HFFc6 (cell line): ENCODE data around the gene ARHGEF17. TPM values are rescaled to one million over a fixed set of nuclear protein-coding genes. Genes with fewer than 3 reads are reported as not detected.

Experiments
- DNase-seq: peaks from one replicate; pipeline ENCODE4 v3.0.0-alpha.2; 2018
- H3K27ac Mint-ChIP-seq: 2 replicates; pipeline ENCODE4 v1.8.0; 2020; ENCODE audit warnings: mild to moderate bottlenecking, mixed read lengths
- H3K27me3 Mint-ChIP-seq: 2 replicates; pipeline ENCODE4 v1.8.0; 2021; ENCODE audit warnings: mild to moderate bottlenecking, moderate library complexity, mixed read lengths; ENCODE audit not compliant: insufficient read depth
- H3K36me3 Mint-ChIP-seq: 2 replicates; pipeline ENCODE4 v1.8.0; 2021; ENCODE audit warnings: low read depth, mixed read lengths
- H3K4me1 Mint-ChIP-seq: 2 replicates; pipeline ENCODE4 v1.8.0; 2020; ENCODE audit warnings: low read depth, mixed read lengths
- H3K4me3 Mint-ChIP-seq: 2 replicates; pipeline ENCODE4 v1.8.0; 2020; ENCODE audit warnings: mild to moderate bottlenecking, moderate library complexity, mixed read lengths
- H3K9me3 Mint-ChIP-seq: 2 replicates; pipeline ENCODE4 v1.8.0; 2020; ENCODE audit warnings: mild to moderate bottlenecking, mixed read lengths
- CTCF ChIP-seq: fragments of 200-600 bp; sonication (generic); IDR thresholded peaks from 2 replicates; pipeline ENCODE4 v1.5.0; 2021; ENCODE audit warnings: antibody characterized with exemption, mild to moderate bottlenecking
- total RNA-seq, 6 experiments: library from RNA; stranded (reverse); fragmentation: NEBNext Ultra II Directional; extraction: Animal tissue kit (Norgen Biotek cat#: 25700); gene quantifications; 2 replicates in 1 of 6; 3 replicates in 5 of 6; pipeline ENCODE4 v1.2.3, GENCODE V29; 2021

The ARHGEF17 gene
- total RNA-seq, 6 experiments from 2014 or later = 84.6 to 112 (median 92.1) TPM

DNA sequence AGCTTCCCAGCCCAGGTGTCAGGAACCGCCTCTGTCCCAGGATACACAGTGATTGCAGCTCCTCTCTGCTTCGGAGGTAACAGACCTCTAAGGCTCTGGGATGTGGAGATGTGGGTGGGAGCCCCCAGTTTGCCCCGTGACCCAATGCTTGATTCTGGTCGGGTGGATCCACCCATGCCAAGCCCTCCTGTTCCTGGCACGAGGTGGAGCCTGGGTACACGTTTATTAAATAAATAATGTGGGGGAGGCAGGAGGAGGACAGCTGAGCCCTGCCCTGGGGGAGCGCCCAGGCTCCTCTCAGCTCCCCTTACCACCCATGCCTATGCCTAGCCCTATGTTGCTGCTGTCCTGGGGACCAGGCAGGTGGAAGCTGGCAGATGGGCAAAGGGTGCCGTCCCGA, 16.0 kb downstream of the ARHGEF17 start:
- DNase-seq = no peak
- no peak for TF ChIP-seq CTCF
- Mint-ChIP-seq H3K9me3 (no peaks in the 10 kb centered on the region), H3K27me3 (peaks cover 3% of the 10 kb centered on the region), H3K4me3 (peak overlapping the region; percentile 76), H3K4me1 (peaks cover 95% of the 10 kb centered on the region), H3K36me3 (peaks cover 37% of the 10 kb centered on the region), H3K27ac (peak overlapping the region; percentile 95)

DNA sequence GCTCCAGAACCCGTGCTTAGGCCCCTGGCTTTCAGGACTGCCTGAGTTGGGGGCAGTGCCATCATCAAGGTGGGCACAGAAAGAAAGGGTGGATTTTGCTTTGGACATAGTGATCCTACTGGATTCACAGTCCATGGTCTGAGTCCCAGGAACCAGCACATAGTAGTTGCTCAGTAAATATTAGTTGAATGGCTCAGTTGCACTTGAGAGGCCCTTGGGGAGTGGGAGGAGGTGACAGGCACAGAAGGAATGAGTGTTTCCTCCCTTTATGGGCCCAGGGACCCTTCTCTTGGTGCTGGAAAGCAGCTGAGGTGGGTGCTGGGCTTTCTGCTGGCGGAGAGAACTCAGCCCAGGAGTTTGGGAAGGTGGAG, 16.6 kb downstream of the ARHGEF17 start:
- Mint-ChIP-seq H3K4me1 (peaks cover 95% of the 10 kb centered on the region), H3K9me3 (no peaks in the 10 kb centered on the region), H3K27me3 (peaks cover 3% of the 10 kb centered on the region), H3K27ac (peak overlapping the region; percentile 95), H3K36me3 (peaks cover 32% of the 10 kb centered on the region), H3K4me3 (peak overlapping the region; percentile 76)
- TF ChIP-seq CTCF = no peak
- no peak for DNase-seq

DNA sequence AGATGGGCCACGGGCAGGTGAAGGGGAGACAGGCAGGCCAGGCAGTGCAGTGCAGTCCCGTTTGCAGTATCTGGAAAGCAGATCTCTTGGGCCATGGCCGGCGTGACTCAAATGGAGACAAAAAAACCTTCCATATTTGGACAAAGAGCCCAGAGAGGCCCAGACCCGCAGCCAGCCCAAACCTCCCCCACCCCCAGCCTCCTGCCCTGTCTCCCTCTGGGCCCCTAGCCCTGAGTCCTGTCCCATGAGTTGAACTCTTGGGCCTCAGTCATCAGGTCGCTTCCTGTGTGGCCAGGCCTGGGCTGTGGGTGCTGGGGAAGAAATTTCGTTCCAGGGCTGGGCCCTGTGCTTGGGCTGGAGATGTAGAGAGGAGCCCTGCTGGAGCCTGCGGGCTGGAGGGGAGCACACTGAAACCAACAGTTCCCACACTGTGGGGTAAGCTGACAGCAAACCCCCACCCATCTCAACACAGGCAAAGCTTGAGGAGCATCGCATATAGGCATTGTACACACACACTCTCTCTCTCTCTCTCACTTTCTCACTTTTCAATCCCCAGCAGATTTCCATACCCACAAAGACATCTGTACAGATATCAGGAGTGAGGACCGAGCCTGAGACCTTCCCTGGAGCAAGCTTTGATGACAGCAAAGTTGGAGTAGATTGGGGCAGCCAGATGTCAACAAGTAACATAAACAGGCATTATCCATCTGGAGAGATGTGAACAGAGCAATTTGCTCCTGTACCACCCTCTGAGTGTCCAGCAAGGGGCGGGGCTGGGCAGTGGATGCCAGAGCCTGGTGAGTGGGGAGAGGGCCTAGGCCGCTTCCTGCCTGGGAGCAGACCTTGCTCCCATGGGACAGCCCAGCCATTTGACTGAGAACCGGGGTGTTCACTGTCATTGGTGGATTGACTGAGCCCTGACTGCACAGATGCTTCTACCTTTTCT, 17.2 kb downstream of the ARHGEF17 start:
- peak overlapping the region; percentile 95 for H3K27ac Mint-ChIP-seq
- DNase-seq = peak; percentile 71
- peaks cover 3% of the 10 kb centered on the region for H3K27me3 Mint-ChIP-seq
- peaks cover 96% of the 10 kb centered on the region for H3K4me1 Mint-ChIP-seq
- no peaks in the 10 kb centered on the region for H3K9me3 Mint-ChIP-seq
- H3K36me3 Mint-ChIP-seq = peaks cover 31% of the 10 kb centered on the region
- H3K4me3 Mint-ChIP-seq = peak overlapping the region; percentile 76
- no peak for TF ChIP-seq CTCF

GRCh38 chr11:73326929-73327811, 19.1 kb downstream of the ARHGEF17 start:
- no peak for DNase-seq
- TF ChIP-seq CTCF = no peak
- H3K27me3 Mint-ChIP-seq = peaks cover 3% of the 10 kb centered on the region
- no peaks in the 10 kb centered on the region for H3K9me3 Mint-ChIP-seq
- H3K36me3 Mint-ChIP-seq = peaks cover 31% of the 10 kb centered on the region
- H3K4me1 Mint-ChIP-seq = peaks cover 97% of the 10 kb centered on the region
- peak overlapping the region; percentile 40 for H3K4me3 Mint-ChIP-seq
- H3K27ac Mint-ChIP-seq = peak overlapping the region; percentile 73

DNA sequence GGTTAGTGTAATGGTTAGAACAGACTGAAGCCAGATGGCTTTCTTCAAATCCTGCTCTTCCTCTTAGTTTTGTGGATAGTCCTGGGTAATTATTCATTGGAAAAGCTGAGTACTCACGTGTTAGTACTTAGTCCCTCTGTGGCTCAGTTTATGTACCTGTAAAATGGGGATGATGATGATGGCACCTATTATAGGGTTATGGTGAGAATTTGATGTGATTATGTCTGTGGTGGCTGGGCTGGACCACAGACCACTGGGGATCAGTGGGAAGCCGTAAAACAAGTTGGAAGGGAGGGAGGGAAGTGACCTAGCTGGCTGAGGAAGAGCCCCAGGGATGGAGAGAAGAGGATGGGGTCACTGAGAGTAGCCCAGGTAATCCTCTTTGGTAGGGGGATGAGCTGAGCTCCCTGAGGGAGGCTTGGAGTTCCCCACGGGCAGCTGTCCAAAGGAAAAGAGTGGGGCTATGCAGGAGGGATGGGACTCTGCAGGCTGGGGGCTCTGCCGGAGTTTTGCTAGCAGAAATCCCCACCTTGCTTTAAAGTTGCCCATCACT, 19.8 kb downstream of the ARHGEF17 start:
- Mint-ChIP-seq H3K27ac (peak overlapping the region; percentile 73), H3K4me1 (peaks cover 97% of the 10 kb centered on the region), H3K4me3 (no peak overlapping the region; the same call in 1 of the 2 replicates), H3K9me3 (no peaks in the 10 kb centered on the region), H3K27me3 (peaks cover 7% of the 10 kb centered on the region), H3K36me3 (peaks cover 31% of the 10 kb centered on the region)
- TF ChIP-seq CTCF = no peak
- DNase-seq = no peak
